Left ventricle myocardium inferior (tissue), 1 donor: Measurements from ENCODE around the gene ASPG. TPM values are rescaled to one million over a fixed set of nuclear protein-coding genes. Genes with fewer than 3 reads are reported as not detected.

ENCODE experiments used
- DNase-seq: peaks from one replicate; pipeline ENCODE4 v3.0.0-alpha.2; 2020
- H3K27ac ChIP-seq: fragments of 200-600 bp; replicated peaks from 2 replicates; pipeline ENCODE4 v1.8.0; 2021
- H3K27me3 ChIP-seq: fragments of 200-600 bp; 2 replicates; pipeline ENCODE4 v1.8.0; 2021; ENCODE audit warnings: low read depth
- H3K36me3 ChIP-seq: fragments of 200-600 bp; 2 replicates; pipeline ENCODE4 v1.8.0; 2021
- H3K4me1 ChIP-seq: fragments of 200-600 bp; 2 replicates; pipeline ENCODE4 v1.8.0; 2021
- H3K4me3 ChIP-seq: fragments of 200-600 bp; 2 replicates; pipeline ENCODE4 v1.8.0; 2021; ENCODE audit warnings: mild to moderate bottlenecking, moderate library complexity
- H3K9me3 ChIP-seq: fragments of 200-600 bp; replicated peaks from 2 replicates; pipeline ENCODE4 v1.8.0; 2021
- intact Hi-C: fragments of 100-400 bp; cut with micrococcal nuclease; formaldehyde crosslinking; loops from one replicate; pipeline ENCODE4 v1.11.0; 2022
- microRNA-seq: library from miRNA; unstranded; fragments of <30 nt; microRNA quantifications from one replicate; pipeline ENCODE4 v1.2.0, GENCODE V29; 2020
- total RNA-seq: library from RNA; stranded (reverse); fragmentation: NEBNext Ultra II Directional; extraction: Animal tissue kit (Norgen Biotek cat#: 25700); gene quantifications from one replicate; pipeline ENCODE4 v1.2.1, GENCODE V29; 2021
- TF ChIP-seq, protein P1 (sequence below): fragments of 200-600 bp; IDR thresholded peaks from 2 replicates; pipeline ENCODE4 v1.8.0; 2021; ENCODE audit warnings: antibody characterized with exemption, mild to moderate bottlenecking, borderline replicate concordance
- donor health status: DM: no; HTN: yes; CAD: no; lungs with severe emphysema.

Gene ASPG
- total RNA-seq, 1 donor from 2014 or later, result 27.1 TPM

DNA sequence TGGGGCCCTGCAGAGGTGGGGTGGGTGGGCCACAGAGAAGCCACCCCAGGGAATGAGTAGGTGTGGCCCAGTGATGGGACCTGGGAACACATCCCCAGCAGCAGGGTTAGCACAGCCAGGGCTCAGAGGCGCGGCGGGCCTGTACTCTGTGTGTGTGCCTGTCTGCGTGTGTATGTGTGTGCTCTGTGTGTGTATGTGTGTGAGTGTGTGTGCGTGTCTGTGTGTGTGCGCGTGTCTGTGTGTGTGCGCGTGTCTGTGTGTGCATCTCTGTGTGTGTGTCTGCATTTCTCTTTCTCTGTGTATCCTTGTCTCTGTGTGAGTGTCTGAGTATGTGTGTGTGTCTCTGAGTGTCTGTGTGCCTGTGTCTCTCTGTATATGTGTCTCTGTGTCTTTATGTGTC lies 79.0 kb downstream of the ASPG start:
- intact Hi-C loops, result no loop called here
- H3K36me3 ChIP-seq, result no peaks in the 10 kb centered on the region
- H3K27me3 ChIP-seq, result no peaks in the 10 kb centered on the region
- peaks cover 19% of the 10 kb centered on the region for H3K4me1 ChIP-seq
- TF ChIP-seq, protein P1, sequence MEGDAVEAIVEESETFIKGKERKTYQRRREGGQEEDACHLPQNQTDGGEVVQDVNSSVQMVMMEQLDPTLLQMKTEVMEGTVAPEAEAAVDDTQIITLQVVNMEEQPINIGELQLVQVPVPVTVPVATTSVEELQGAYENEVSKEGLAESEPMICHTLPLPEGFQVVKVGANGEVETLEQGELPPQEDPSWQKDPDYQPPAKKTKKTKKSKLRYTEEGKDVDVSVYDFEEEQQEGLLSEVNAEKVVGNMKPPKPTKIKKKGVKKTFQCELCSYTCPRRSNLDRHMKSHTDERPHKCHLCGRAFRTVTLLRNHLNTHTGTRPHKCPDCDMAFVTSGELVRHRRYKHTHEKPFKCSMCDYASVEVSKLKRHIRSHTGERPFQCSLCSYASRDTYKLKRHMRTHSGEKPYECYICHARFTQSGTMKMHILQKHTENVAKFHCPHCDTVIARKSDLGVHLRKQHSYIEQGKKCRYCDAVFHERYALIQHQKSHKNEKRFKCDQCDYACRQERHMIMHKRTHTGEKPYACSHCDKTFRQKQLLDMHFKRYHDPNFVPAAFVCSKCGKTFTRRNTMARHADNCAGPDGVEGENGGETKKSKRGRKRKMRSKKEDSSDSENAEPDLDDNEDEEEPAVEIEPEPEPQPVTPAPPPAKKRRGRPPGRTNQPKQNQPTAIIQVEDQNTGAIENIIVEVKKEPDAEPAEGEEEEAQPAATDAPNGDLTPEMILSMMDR, result no peak
- no peak for DNase-seq
- no peak overlapping the region for H3K27ac ChIP-seq
- no peak overlapping the region for H3K4me3 ChIP-seq
- H3K9me3 ChIP-seq, result no peaks in the 10 kb centered on the region

Small RNAs within 50 kb of the gene (microRNA-seq; reads per million reads assigned to microRNA genes)
- gene MIR203A (not detected), gene MIR203B (not detected)

Other genes with a start within 250 kb of the ASPG start
- gene PPP1R13B, start 238.1 kb upstream of the ASPG start, total RNA-seq, result 104 TPM
- gene TDRD9, start 157.2 kb upstream of the ASPG start, total RNA-seq, result 4.8 TPM
- gene RD3L, start 143.2 kb upstream of the ASPG start, total RNA-seq, result 30.7 TPM
- 6.5 TPM for gene KIF26A, start 52.9 kb downstream of the ASPG start, total RNA-seq